ENCODE data around the gene LHX3. TPM values are rescaled to one million over a fixed set of nuclear protein-coding genes. Genes with fewer than 3 reads are reported as not detected.
A peak's percentile ranks its signal among the peaks of the same experiment; 100 is the strongest.

Gene LHX3
- total and polyA plus RNA-seq, 10 donors: not detected

DNA sequence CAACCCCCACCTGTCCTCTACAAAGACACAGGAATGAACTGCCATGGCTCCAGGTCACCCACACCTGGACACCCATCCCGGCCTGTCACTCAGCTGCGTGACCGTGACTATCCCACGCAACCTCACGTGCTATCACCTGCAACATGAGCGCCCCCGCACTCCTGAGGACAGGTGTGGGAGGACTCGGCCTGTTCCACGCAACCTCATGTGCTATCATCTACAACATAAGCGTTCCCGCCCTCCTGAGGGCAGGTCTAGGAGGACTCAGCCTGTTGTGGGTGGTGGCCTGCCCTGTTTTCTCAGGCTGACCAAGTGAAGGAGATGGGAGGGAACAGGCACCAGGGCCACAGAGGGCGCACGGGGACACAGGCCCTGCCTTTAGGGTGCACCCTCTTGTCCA, 36.6 kb upstream of the LHX3 start:
- peaks cover 43 to 91% (median 83%) of the 10 kb centered on the region in 6 donors for H3K4me1 ChIP-seq
- TF ChIP-seq, protein P1, sequence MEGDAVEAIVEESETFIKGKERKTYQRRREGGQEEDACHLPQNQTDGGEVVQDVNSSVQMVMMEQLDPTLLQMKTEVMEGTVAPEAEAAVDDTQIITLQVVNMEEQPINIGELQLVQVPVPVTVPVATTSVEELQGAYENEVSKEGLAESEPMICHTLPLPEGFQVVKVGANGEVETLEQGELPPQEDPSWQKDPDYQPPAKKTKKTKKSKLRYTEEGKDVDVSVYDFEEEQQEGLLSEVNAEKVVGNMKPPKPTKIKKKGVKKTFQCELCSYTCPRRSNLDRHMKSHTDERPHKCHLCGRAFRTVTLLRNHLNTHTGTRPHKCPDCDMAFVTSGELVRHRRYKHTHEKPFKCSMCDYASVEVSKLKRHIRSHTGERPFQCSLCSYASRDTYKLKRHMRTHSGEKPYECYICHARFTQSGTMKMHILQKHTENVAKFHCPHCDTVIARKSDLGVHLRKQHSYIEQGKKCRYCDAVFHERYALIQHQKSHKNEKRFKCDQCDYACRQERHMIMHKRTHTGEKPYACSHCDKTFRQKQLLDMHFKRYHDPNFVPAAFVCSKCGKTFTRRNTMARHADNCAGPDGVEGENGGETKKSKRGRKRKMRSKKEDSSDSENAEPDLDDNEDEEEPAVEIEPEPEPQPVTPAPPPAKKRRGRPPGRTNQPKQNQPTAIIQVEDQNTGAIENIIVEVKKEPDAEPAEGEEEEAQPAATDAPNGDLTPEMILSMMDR (IDR thresholded peaks at IDR 0.05 in 8 of 11, conservative IDR thresholded peaks at IDR 0.05 in 3 of 11): no peak
- TF ChIP-seq POLR2AphosphoS5 (IDR thresholded peaks at IDR 0.05) (no peak), POLR2A (IDR thresholded peaks at IDR 0.05) (no peak)
- no peaks in the 10 kb centered on the region for H3K9me3 ChIP-seq
- no peak overlapping the region for H3K4me3 ChIP-seq
- no peak for DNase-seq
- intact Hi-C loops (cut with DNase I; ENCODE audit: low total_unique reads): no loop called here
- H3K27me3 ChIP-seq (replicated peaks in 1 of 7): no peaks in the 10 kb centered on the region
- H3K27ac ChIP-seq: peak overlapping the region in 1 of 8 donors; percentile 87
- peaks cover 0 to 27% (median 2%) of the 10 kb centered on the region in 6 donors for H3K36me3 ChIP-seq
- WGBS, 5 donors: 88 to 97% (median 92%) methylated on average over 11 to 13 of the region's 13 CpGs

DNA sequence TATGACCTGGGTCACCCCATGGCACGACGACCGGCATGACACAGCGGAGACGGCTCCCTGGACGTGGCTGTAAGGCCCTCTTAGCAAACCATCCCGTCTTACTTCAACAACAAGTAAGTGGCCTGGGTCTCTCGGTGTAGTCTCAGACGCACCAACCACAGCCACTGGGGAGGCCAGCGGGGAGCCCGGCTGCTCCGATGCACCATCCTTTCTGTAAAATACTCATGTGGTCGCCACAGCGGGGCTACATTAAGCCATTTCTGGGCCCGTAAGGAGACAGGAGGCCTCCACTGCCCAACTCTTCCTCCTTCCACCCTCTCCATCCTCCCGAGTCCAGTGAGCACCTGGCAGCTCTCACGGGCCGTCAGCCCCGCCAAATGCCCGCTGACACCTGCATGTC, 36.0 kb upstream of the LHX3 start:
- intact Hi-C loops (cut with DNase I; ENCODE audit: low total_unique reads): no loop called here
- 91 to 96% (median 93%) methylated on average over 20 of the region's 20 CpGs for WGBS, 5 donors
- no peak overlapping the region for H3K4me3 ChIP-seq

DNA sequence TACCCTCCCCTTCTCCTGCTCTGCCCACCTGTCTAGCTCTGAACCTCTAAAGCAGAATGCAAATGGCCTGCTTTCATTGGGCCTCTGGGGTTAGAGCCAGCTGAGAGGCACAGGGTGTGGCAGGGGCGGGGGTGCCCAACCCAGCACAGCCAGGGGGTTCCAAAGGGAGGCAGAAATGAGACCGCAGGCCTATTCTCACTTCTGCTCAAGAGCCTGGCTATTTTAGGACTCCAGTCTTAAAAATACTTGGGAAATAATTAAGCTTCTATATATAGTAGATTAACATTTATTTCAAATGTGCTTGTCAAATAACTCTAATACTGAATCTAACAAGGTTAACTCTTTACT, 35.0 kb upstream of the LHX3 start:
- peak overlapping the region in 1 of 8 donors; percentile 28 for H3K4me3 ChIP-seq
- H3K36me3 ChIP-seq: peaks cover 0 to 43% (median 17%) of the 10 kb centered on the region in 6 donors
- no peaks in the 10 kb centered on the region for H3K9me3 ChIP-seq
- peak in 2 of 3 donors; percentile 49 to 72 for TF ChIP-seq POLR2AphosphoS5 (IDR thresholded peaks at IDR 0.05)
- TF ChIP-seq, protein P1 (IDR thresholded peaks at IDR 0.05 in 8 of 11, conservative IDR thresholded peaks at IDR 0.05 in 3 of 11): no peak
- H3K27me3 ChIP-seq (replicated peaks in 1 of 7): no peaks in the 10 kb centered on the region
- peaks cover 43 to 86% (median 74%) of the 10 kb centered on the region in 6 donors for H3K4me1 ChIP-seq
- WGBS, 5 donors: 46 to 76% (median 63%) methylated on average over 2 of the region's 2 CpGs
- peak overlapping the region in 6 of 8 donors; percentile 38 to 77 (median 46) for H3K27ac ChIP-seq
- intact Hi-C loops (cut with DNase I; ENCODE audit: low total_unique reads): no loop called here
- peak; percentile 86 for DNase-seq

More for the DNA sequence above, 36.0 kb upstream of the LHX3 start:
- Histone ChIP-seq H3K27ac (peak overlapping the region in 1 of 8 donors; percentile 87), H3K9me3 (no peaks in the 10 kb centered on the region), H3K4me1 (peaks cover 43 to 90% (median 78%) of the 10 kb centered on the region in 6 donors), H3K36me3 (peaks cover 0 to 33% (median 8%) of the 10 kb centered on the region in 6 donors), H3K27me3 (replicated peaks in 1 of 7) (no peaks in the 10 kb centered on the region)
- DNase-seq: no peak
- TF ChIP-seq, protein P1 (IDR thresholded peaks at IDR 0.05 in 8 of 11, conservative IDR thresholded peaks at IDR 0.05 in 3 of 11): no peak
- TF ChIP-seq POLR2AphosphoS5 (IDR thresholded peaks at IDR 0.05) (no peak), POLR2A (IDR thresholded peaks at IDR 0.05) (no peak)

DNA sequence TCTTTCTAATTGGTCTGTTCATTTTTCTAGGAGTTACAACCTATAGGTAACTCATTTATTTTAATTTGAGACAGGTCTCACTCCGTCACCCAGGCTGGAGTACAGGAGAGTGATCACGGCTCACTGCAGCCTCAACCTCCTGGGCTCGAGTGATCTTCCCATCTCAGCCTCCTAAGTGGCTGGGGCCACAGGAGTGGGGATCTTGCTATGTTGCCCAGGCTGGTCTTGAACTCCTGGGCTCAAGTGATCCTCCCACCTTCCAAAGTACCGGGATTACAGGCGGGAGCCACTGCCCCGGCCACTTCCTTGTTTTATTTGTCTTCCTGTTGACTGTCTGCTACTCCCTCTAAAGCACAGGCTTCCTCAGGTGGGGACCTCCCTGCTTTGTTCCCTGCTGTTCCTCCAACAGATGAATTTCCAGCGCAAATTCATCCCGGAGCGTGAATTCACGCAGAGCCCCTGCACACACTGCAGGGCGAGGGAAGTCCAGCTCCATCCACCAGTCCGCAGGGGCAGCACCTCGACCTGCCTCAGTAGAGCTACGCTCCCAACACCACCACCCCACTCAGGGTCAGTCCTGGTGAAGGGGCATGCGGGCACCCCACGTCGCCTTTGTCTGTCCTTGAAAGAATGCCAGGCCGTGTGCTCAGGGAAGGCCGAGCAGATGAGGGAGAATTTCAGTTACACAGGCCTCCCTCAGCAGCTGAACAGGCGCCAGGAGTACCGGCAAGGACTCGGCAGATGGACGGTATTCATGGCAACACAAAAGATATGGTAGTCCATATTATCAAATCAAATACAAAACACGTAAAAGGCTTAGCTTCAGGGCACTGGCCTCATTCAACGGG, 34.4 kb upstream of the LHX3 start:
- intact Hi-C loops (cut with DNase I; ENCODE audit: low total_unique reads): no loop called here

More for the DNA sequence above, 34.4 kb upstream of the LHX3 start:
- peak overlapping the region in 1 of 8 donors; percentile 28 for H3K4me3 ChIP-seq
- no peaks in the 10 kb centered on the region for H3K9me3 ChIP-seq
- TF ChIP-seq POLR2AphosphoS5 (IDR thresholded peaks at IDR 0.05) (peak in 1 of 3 donors; percentile 28), POLR2A (IDR thresholded peaks at IDR 0.05) (no peak)
- TF ChIP-seq, protein P1 (IDR thresholded peaks at IDR 0.05 in 8 of 11, conservative IDR thresholded peaks at IDR 0.05 in 3 of 11): no peak
- no peak for DNase-seq
- H3K36me3 ChIP-seq: peaks cover 0 to 49% (median 19%) of the 10 kb centered on the region in 6 donors
- peaks cover 37 to 86% (median 70%) of the 10 kb centered on the region in 6 donors for H3K4me1 ChIP-seq
- peak overlapping the region in 7 of 8 donors; percentile 6 to 77 (median 45) for H3K27ac ChIP-seq
- 63 to 75% (median 73%) methylated on average over 25 of the region's 25 CpGs for WGBS, 5 donors
- no peaks in the 10 kb centered on the region for H3K27me3 ChIP-seq (replicated peaks in 1 of 7)
